H9 (cell line): ENCODE measurements around the gene TMEM192. TPM values are rescaled to one million over a fixed set of nuclear protein-coding genes. Genes with fewer than 3 reads are reported as not detected.

ENCODE experiments used
- total RNA-seq: library from RNA; stranded (reverse); gene quantifications from 2 replicates; pipeline ENCODE4 v1.2.1, GENCODE V29; 2021

Gene TMEM192
- total RNA-seq, 1 experiment from 2014 or later, result 8.3 TPM

Other genes with a start within 250 kb of the TMEM192 start
- 135 and 140 TPM in 2 replicates for gene APELA, start 235.7 kb downstream of the TMEM192 start, total RNA-seq
- gene TRIM61, start 135.2 kb downstream of the TMEM192 start, total RNA-seq, result 0.52 and 0.68 TPM in 2 replicates
- not detected in 2 replicates for gene TRIM60, start 80.9 kb downstream of the TMEM192 start, total RNA-seq
- not detected in 2 replicates for gene TRIM75, start 59.0 kb downstream of the TMEM192 start, total RNA-seq
- gene KLHL2, start 94.7 kb upstream of the TMEM192 start, total RNA-seq, result 14.3 and 14.4 TPM in 2 replicates
- 68.3 and 79.3 TPM in 2 replicates for gene MSMO1, start 214.8 kb upstream of the TMEM192 start, total RNA-seq